H1 (cell line): ENCODE results near the gene TSPEAR.

ENCODE experiments used
- ATF3 ChIP-seq: IDR thresholded peaks from 2 replicates; pipeline ENCODE4 v1.6.1; 2011; ENCODE audit warnings: low read depth, mild to moderate bottlenecking, low read length; ENCODE audit not compliant: insufficient read depth
- CBX8 ChIP-seq: fragments of 300-800, 300-1000 bp; sonication (generic); IDR thresholded peaks from 2 replicates; pipeline ENCODE4 v1.7.1; 2016; ENCODE audit warnings: low read depth, low read length, borderline replicate concordance
- CTCF ChIP-seq, 3 experiments: IDR thresholded peaks; 1 replicate in 2 of 3; 2 replicates in 1 of 3; pipeline versions ENCODE4 v1.5.1 to v1.6.1; 2011; ENCODE audit warnings: low read length in 3 of 3, mild to moderate bottlenecking in 3 of 3, inconsistent platforms in 2 of 3, low read depth in 1 of 3, moderate library complexity in 1 of 3; ENCODE audit not compliant: insufficient read depth in 1 of 3; ENCODE audit errors: control extremely low read depth in 1 of 3
- EP300 ChIP-seq, 2 experiments: IDR thresholded peaks; 1 replicate in 1 of 2; 2 replicates in 1 of 2; pipeline ENCODE4 v1.6.1; 2011 to 2012; ENCODE audit warnings: low read depth in 2 of 2, low read length in 2 of 2, mild to moderate bottlenecking in 2 of 2, borderline replicate concordance in 1 of 2, inconsistent platforms in 1 of 2, moderate library complexity in 1 of 2
- JUN ChIP-seq: IDR thresholded peaks from 2 replicates; pipeline ENCODE4 v1.6.1; 2011; ENCODE audit warnings: low read depth, mild to moderate bottlenecking, improper control_type of control experiment, low read length
- JUND ChIP-seq: IDR thresholded peaks from 2 replicates; pipeline ENCODE4 v1.6.1; 2011; ENCODE audit warnings: mild to moderate bottlenecking, improper control_type of control experiment, low read length
- MAFK ChIP-seq: IDR thresholded peaks from 2 replicates; pipeline ENCODE4 v1.6.1; 2012; ENCODE audit warnings: low read depth, mild to moderate bottlenecking, improper control_type of control experiment, low read length
- MAX ChIP-seq: IDR thresholded peaks from 2 replicates; pipeline ENCODE4 v1.6.1; 2012; ENCODE audit warnings: inconsistent platforms
- POLR2A ChIP-seq, 2 experiments: IDR thresholded peaks; 1 replicate in 1 of 2; 2 replicates in 1 of 2; pipeline ENCODE4 v1.6.1; 2011; ENCODE audit warnings: low read depth in 2 of 2, low read length in 2 of 2, mild to moderate bottlenecking in 2 of 2; ENCODE audit errors: control extremely low read depth in 1 of 2
- POLR2AphosphoS5 ChIP-seq: IDR thresholded peaks from 2 replicates; pipeline ENCODE4 v1.6.1; 2011; ENCODE audit warnings: low read depth, low read length
- RBBP5 ChIP-seq: IDR thresholded peaks from 2 replicates; pipeline ENCODE4 v1.7.1; 2012; ENCODE audit warnings: low read depth, mild to moderate bottlenecking, inconsistent platforms, low read length, moderate library complexity, borderline replicate concordance
- TAF1 ChIP-seq: IDR thresholded peaks from 2 replicates; pipeline ENCODE4 v1.6.1; 2011; ENCODE audit warnings: mild to moderate bottlenecking, low read depth, low read length
- YY1 ChIP-seq: IDR thresholded peaks from 2 replicates; pipeline ENCODE4 v1.6.1; 2011; ENCODE audit warnings: low read depth, mild to moderate bottlenecking, low read length

GRCh38 chr21:44714905-44715304 lies 3.5 kb upstream of the TSPEAR start:
- TF ChIP-seq POLR2AphosphoS5 (no peak), JUN (no peak), MAX (no peak), EP300 (IDR thresholded peaks at IDR 0.05; ENCODE audit: borderline replicate concordance in 1 of 2, low read depth in 2 of 2, low read length in 2 of 2) (no peak), JUND (no peak), CTCF (IDR thresholded peaks at IDR 0.05; ENCODE audit: control extremely low read depth in 1 of 3, insufficient read depth in 1 of 3, low read depth in 1 of 3, low read length in 3 of 3) (no peak), POLR2A (IDR thresholded peaks at IDR 0.05; ENCODE audit: control extremely low read depth in 1 of 2, low read depth in 2 of 2, low read length in 2 of 2) (no peak), RBBP5 (no peak), MAFK (no peak), TAF1 (no peak), ATF3 (no peak), YY1 (no peak), CBX8 (no peak)
